GM12874 (cell line): ENCODE data around the gene PIGC.

ENCODE experiments used
- CTCF ChIP-seq: IDR thresholded peaks from 2 replicates; pipeline ENCODE4 v1.5.1; 2011; ENCODE audit warnings: low read depth, mild to moderate bottlenecking, control low read depth, low read length, moderate library complexity; ENCODE audit not compliant: insufficient read depth

PIGC gene

DNA sequence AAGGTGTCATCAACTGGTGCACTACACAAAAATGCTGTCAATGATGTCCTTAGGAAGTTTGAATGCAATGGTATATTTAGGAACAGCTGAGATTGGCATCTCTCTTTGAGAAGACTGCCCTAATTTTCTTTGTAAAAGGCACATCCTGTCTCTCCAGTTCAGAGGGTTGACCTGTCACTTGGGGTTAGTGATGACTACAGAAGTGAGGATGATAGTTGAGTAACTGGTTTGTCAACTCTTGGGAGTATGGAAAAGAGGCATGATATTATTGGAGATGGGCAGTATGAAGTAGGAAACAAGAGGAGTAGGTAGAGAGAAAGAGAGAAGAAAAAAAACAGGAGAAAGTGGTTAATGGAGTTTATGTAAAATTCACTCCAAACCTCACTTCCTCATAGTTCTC, 40.4 kb upstream of the PIGC start:
- TF ChIP-seq CTCF, result no peak

DNA sequence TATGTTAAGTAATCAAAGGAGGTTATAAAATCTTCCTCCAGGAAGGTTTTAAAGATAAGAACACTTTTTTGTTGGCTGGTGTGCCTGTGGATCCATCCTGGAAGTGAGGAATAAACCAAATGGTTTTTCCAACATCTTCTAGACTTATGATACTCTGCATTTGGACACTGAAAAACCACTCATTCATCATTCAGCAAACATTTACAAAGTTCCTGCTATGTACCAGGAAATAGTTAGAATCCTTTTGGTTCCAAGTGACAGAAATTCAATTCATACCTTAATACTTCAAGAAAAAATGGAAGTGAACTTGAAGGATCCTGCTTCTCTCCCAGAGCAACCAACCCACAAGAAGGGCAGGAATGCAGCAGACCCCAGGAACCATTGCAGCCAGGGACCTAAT, 39.6 kb upstream of the PIGC start:
- TF ChIP-seq CTCF, result no peak

GRCh38 chr1:172482044-172482443, 38.2 kb upstream of the PIGC start:
- no peak for TF ChIP-seq CTCF

DNA sequence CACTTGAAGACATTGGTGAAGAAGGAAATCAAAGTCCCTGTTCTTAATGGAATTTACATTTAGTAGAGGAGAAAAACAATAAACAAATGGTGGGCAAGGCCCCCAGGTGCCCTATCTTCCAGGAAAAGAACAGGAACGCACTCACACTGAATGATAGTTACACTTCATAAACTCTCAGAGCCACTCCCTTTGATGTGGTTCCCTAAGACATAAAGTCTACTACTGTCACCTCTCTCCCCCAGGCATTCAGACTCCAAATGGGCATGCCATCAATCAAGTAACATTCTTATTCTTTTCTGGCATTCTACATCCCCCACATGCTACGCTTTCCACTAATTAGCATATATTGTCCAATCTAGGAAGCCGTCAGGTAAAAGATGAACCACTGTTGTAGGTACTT, 36.6 kb upstream of the PIGC start:
- TF ChIP-seq CTCF, result no peak

DNA sequence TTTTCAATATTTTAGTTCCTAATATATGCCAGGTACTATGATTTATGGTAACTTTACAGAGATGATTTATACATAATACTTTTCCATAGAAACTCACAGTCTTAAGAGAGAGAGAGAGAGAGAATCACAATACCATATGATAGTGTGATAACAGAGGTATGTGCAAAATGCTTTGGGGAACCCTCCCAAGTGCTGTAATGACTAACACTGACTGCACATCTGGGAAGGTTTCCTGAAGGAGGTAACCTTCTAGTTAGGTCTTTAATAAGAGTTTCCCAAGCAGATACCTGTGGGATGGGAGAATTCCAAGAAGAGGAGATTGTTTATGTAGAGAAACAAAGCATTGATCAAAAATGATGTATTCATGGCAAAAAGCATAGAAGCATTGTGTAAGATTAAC, 34.6 kb upstream of the PIGC start:
- no peak for TF ChIP-seq CTCF

- TF ChIP-seq CTCF, result no peak
These were observed 33.9 kb upstream of the PIGC start for GRCh38 chr1:172477741-172478140.

- TF ChIP-seq CTCF, result no peak
These were observed 33.3 kb upstream of the PIGC start for GRCh38 chr1:172477216-172477615.

GRCh38 chr1:172476218-172476811, 32.4 kb upstream of the PIGC start:
- TF ChIP-seq CTCF, result no peak
